Gastrocnemius medialis (tissue), 4 donors: Measurements from ENCODE around the gene TLX3.

Experiments used
- CTCF ChIP-seq, 5 experiments: fragments of 450-650 bp in 3 of 5; fragments of 200-600 bp in 2 of 5; sonication (generic) in 2 of 5; IDR thresholded peaks in 4 of 5; conservative IDR thresholded peaks in 1 of 5; 1 replicate in 4 of 5; 2 replicates in 1 of 5; pipeline ENCODE4 v1.5.1; 2016 to 2019; ENCODE audit warnings: antibody characterized with exemption in 5 of 5, mild to moderate bottlenecking in 3 of 5, moderate library complexity in 3 of 5
- POLR2A ChIP-seq, 2 donors: fragments of 450-650 bp; IDR thresholded peaks; one replicate each; pipeline ENCODE4 v1.6.1; 2017; ENCODE audit warnings: antibody characterized with exemption in 2 of 2, mild to moderate bottlenecking in 2 of 2, moderate library complexity in 2 of 2

- TF ChIP-seq CTCF (IDR thresholded peaks at IDR 0.05 in 4 of 5, conservative IDR thresholded peaks at IDR 0.05 in 1 of 5) (no peak), POLR2A (IDR thresholded peaks at IDR 0.05) (no peak)
These were observed 40.1 kb upstream of the TLX3 start for GRCh38 chr5:171268700-171269620.
